ENCODE data around the gene CTNNA3. TPM values are rescaled to one million over a fixed set of nuclear protein-coding genes. Genes with fewer than 3 reads are reported as not detected.

Gene CTNNA3
- total RNA-seq, 1 donor from 2014 or later = not detected

GRCh38 chr10:66882271-66882670 lies 813.7 kb downstream of the CTNNA3 start:
- no peak for DNase-seq (ENCODE audit: low spot score)
- H3K27me3 Mint-ChIP-seq (ENCODE audit: low read depth) = no peaks in the 10 kb centered on the region
- intact Hi-C loops (cut with micrococcal nuclease) = no loop called here
- H3K9me3 Mint-ChIP-seq = no peaks in the 10 kb centered on the region
- H3K4me3 Mint-ChIP-seq (ENCODE audit: low read depth) = no peak overlapping the region
- no peak overlapping the region for H3K27ac Mint-ChIP-seq
- H3K4me1 Mint-ChIP-seq (ENCODE audit: low read depth) = no peaks in the 10 kb centered on the region
- no peaks in the 10 kb centered on the region for H3K36me3 Mint-ChIP-seq (ENCODE audit: low read depth)

- Mint-ChIP-seq H3K36me3 (ENCODE audit: low read depth) (no peaks in the 10 kb centered on the region), H3K9me3 (no peaks in the 10 kb centered on the region), H3K4me3 (ENCODE audit: low read depth) (no peak overlapping the region), H3K27ac (no peak overlapping the region), H3K27me3 (ENCODE audit: low read depth) (no peaks in the 10 kb centered on the region), H3K4me1 (ENCODE audit: low read depth) (no peaks in the 10 kb centered on the region)
- no peak for DNase-seq (ENCODE audit: low spot score)
- intact Hi-C loops (cut with micrococcal nuclease) = no loop called here
These were observed 814.2 kb downstream of the CTNNA3 start for GRCh38 chr10:66881814-66882213.

GRCh38 chr10:66880826-66881225 lies 815.2 kb downstream of the CTNNA3 start:
- H3K9me3 Mint-ChIP-seq = no peaks in the 10 kb centered on the region
- H3K4me3 Mint-ChIP-seq (ENCODE audit: low read depth) = no peak overlapping the region
- no peaks in the 10 kb centered on the region for H3K4me1 Mint-ChIP-seq (ENCODE audit: low read depth)
- H3K36me3 Mint-ChIP-seq (ENCODE audit: low read depth) = no peaks in the 10 kb centered on the region
- H3K27ac Mint-ChIP-seq = no peak overlapping the region
- intact Hi-C loops (cut with micrococcal nuclease) = no loop called here
- H3K27me3 Mint-ChIP-seq (ENCODE audit: low read depth) = no peaks in the 10 kb centered on the region
- DNase-seq (ENCODE audit: low spot score) = no peak

GRCh38 chr10:66880292-66880691 lies 815.7 kb downstream of the CTNNA3 start:
- intact Hi-C loops (cut with micrococcal nuclease) = no loop called here
- Mint-ChIP-seq H3K36me3 (ENCODE audit: low read depth) (no peaks in the 10 kb centered on the region), H3K4me1 (ENCODE audit: low read depth) (no peaks in the 10 kb centered on the region), H3K27ac (no peak overlapping the region), H3K9me3 (no peaks in the 10 kb centered on the region), H3K27me3 (ENCODE audit: low read depth) (no peaks in the 10 kb centered on the region), H3K4me3 (ENCODE audit: low read depth) (no peak overlapping the region)
- DNase-seq (ENCODE audit: low spot score) = no peak

GRCh38 chr10:66877361-66877760 lies 818.6 kb downstream of the CTNNA3 start:
- Mint-ChIP-seq H3K27ac (no peak overlapping the region), H3K4me3 (ENCODE audit: low read depth) (no peak overlapping the region), H3K36me3 (ENCODE audit: low read depth) (no peaks in the 10 kb centered on the region), H3K9me3 (no peaks in the 10 kb centered on the region), H3K4me1 (ENCODE audit: low read depth) (no peaks in the 10 kb centered on the region), H3K27me3 (ENCODE audit: low read depth) (no peaks in the 10 kb centered on the region)
- intact Hi-C loops (cut with micrococcal nuclease) = no loop called here
- DNase-seq (ENCODE audit: low spot score) = no peak

GRCh38 chr10:66869635-66870034 lies 826.4 kb downstream of the CTNNA3 start:
- Mint-ChIP-seq H3K4me3 (ENCODE audit: low read depth) (no peak overlapping the region), H3K27ac (no peak overlapping the region), H3K27me3 (ENCODE audit: low read depth) (no peaks in the 10 kb centered on the region), H3K4me1 (ENCODE audit: low read depth) (no peaks in the 10 kb centered on the region), H3K9me3 (no peaks in the 10 kb centered on the region), H3K36me3 (ENCODE audit: low read depth) (no peaks in the 10 kb centered on the region)
- intact Hi-C loops (cut with micrococcal nuclease) = no loop called here
- no peak for DNase-seq (ENCODE audit: low spot score)

- intact Hi-C loops (cut with micrococcal nuclease) = no loop called here
- H3K27ac Mint-ChIP-seq = no peak overlapping the region
- no peaks in the 10 kb centered on the region for H3K36me3 Mint-ChIP-seq (ENCODE audit: low read depth)
- H3K4me3 Mint-ChIP-seq (ENCODE audit: low read depth) = no peak overlapping the region
- H3K4me1 Mint-ChIP-seq (ENCODE audit: low read depth) = no peaks in the 10 kb centered on the region
- no peaks in the 10 kb centered on the region for H3K9me3 Mint-ChIP-seq
- no peak for DNase-seq (ENCODE audit: low spot score)
- no peaks in the 10 kb centered on the region for H3K27me3 Mint-ChIP-seq (ENCODE audit: low read depth)
These were observed 833.2 kb downstream of the CTNNA3 start for GRCh38 chr10:66862687-66863258.

GRCh38 chr10:66860376-66860945 lies 835.5 kb downstream of the CTNNA3 start:
- no peaks in the 10 kb centered on the region for H3K9me3 Mint-ChIP-seq
- H3K4me3 Mint-ChIP-seq (ENCODE audit: low read depth) = no peak overlapping the region
- no peaks in the 10 kb centered on the region for H3K4me1 Mint-ChIP-seq (ENCODE audit: low read depth)
- H3K36me3 Mint-ChIP-seq (ENCODE audit: low read depth) = no peaks in the 10 kb centered on the region
- no peaks in the 10 kb centered on the region for H3K27me3 Mint-ChIP-seq (ENCODE audit: low read depth)
- no peak overlapping the region for H3K27ac Mint-ChIP-seq
- intact Hi-C loops (cut with micrococcal nuclease) = no loop called here
- no peak for DNase-seq (ENCODE audit: low spot score)

GRCh38 chr10:66852811-66853210 lies 843.2 kb downstream of the CTNNA3 start:
- DNase-seq (ENCODE audit: low spot score) = no peak
- no peaks in the 10 kb centered on the region for H3K27me3 Mint-ChIP-seq (ENCODE audit: low read depth)
- H3K4me1 Mint-ChIP-seq (ENCODE audit: low read depth) = no peaks in the 10 kb centered on the region
- H3K27ac Mint-ChIP-seq = no peak overlapping the region
- H3K9me3 Mint-ChIP-seq = no peaks in the 10 kb centered on the region
- intact Hi-C loops (cut with micrococcal nuclease) = no loop called here
- H3K4me3 Mint-ChIP-seq (ENCODE audit: low read depth) = no peak overlapping the region
- H3K36me3 Mint-ChIP-seq (ENCODE audit: low read depth) = no peaks in the 10 kb centered on the region

- no peaks in the 10 kb centered on the region for H3K4me1 Mint-ChIP-seq (ENCODE audit: low read depth)
- no peaks in the 10 kb centered on the region for H3K27me3 Mint-ChIP-seq (ENCODE audit: low read depth)
- H3K27ac Mint-ChIP-seq = no peak overlapping the region
- H3K4me3 Mint-ChIP-seq (ENCODE audit: low read depth) = no peak overlapping the region
- no peaks in the 10 kb centered on the region for H3K9me3 Mint-ChIP-seq
- no peak for DNase-seq (ENCODE audit: low spot score)
- no peaks in the 10 kb centered on the region for H3K36me3 Mint-ChIP-seq (ENCODE audit: low read depth)
- intact Hi-C loops (cut with micrococcal nuclease) = no loop called here
These were observed 847.1 kb downstream of the CTNNA3 start for GRCh38 chr10:66848856-66849255.

- no peak for DNase-seq (ENCODE audit: low spot score)
- no peaks in the 10 kb centered on the region for H3K4me1 Mint-ChIP-seq (ENCODE audit: low read depth)
- H3K9me3 Mint-ChIP-seq = no peaks in the 10 kb centered on the region
- H3K36me3 Mint-ChIP-seq (ENCODE audit: low read depth) = no peaks in the 10 kb centered on the region
- no peak overlapping the region for H3K27ac Mint-ChIP-seq
- intact Hi-C loops (cut with micrococcal nuclease) = no loop called here
- H3K27me3 Mint-ChIP-seq (ENCODE audit: low read depth) = no peaks in the 10 kb centered on the region
- H3K4me3 Mint-ChIP-seq (ENCODE audit: low read depth) = no peak overlapping the region
These were observed 851.6 kb downstream of the CTNNA3 start for GRCh38 chr10:66844176-66844942.

GRCh38 chr10:66843396-66843795 lies 852.6 kb downstream of the CTNNA3 start:
- DNase-seq (ENCODE audit: low spot score) = no peak
- Mint-ChIP-seq H3K4me1 (ENCODE audit: low read depth) (no peaks in the 10 kb centered on the region), H3K9me3 (no peaks in the 10 kb centered on the region), H3K27me3 (ENCODE audit: low read depth) (no peaks in the 10 kb centered on the region), H3K4me3 (ENCODE audit: low read depth) (no peak overlapping the region), H3K27ac (no peak overlapping the region), H3K36me3 (ENCODE audit: low read depth) (no peaks in the 10 kb centered on the region)
- intact Hi-C loops (cut with micrococcal nuclease) = no loop called here

GRCh38 chr10:66842867-66843266 lies 853.1 kb downstream of the CTNNA3 start:
- intact Hi-C loops (cut with micrococcal nuclease) = no loop called here
- no peaks in the 10 kb centered on the region for H3K4me1 Mint-ChIP-seq (ENCODE audit: low read depth)
- no peaks in the 10 kb centered on the region for H3K36me3 Mint-ChIP-seq (ENCODE audit: low read depth)
- H3K27me3 Mint-ChIP-seq (ENCODE audit: low read depth) = no peaks in the 10 kb centered on the region
- no peak for DNase-seq (ENCODE audit: low spot score)
- H3K27ac Mint-ChIP-seq = no peak overlapping the region
- H3K4me3 Mint-ChIP-seq (ENCODE audit: low read depth) = no peak overlapping the region
- no peaks in the 10 kb centered on the region for H3K9me3 Mint-ChIP-seq
